C4-2B (cell line): ENCODE results near the gene RTTN.

Experiments used
- H3K27ac ChIP-seq: fragments of 450-650 bp; 2 replicates; pipeline ENCODE4 v1.5.1; 2017
- ZFX ChIP-seq: fragments of 450-650 bp; IDR thresholded peaks from 2 replicates; pipeline ENCODE4 v1.6.1; 2017
- TF ChIP-seq, protein P1 (sequence below): fragments of 450-650 bp; conservative IDR thresholded peaks from 2 replicates; pipeline ENCODE4 v1.5.1; 2017; ENCODE audit warnings: mild to moderate bottlenecking

RTTN gene

GRCh38 chr18:69998523-69998987 lies 206.9 kb downstream of the RTTN start:
- H3K27ac ChIP-seq = no peak overlapping the region
- TF ChIP-seq ZFX = no peak
- TF ChIP-seq, protein P1, sequence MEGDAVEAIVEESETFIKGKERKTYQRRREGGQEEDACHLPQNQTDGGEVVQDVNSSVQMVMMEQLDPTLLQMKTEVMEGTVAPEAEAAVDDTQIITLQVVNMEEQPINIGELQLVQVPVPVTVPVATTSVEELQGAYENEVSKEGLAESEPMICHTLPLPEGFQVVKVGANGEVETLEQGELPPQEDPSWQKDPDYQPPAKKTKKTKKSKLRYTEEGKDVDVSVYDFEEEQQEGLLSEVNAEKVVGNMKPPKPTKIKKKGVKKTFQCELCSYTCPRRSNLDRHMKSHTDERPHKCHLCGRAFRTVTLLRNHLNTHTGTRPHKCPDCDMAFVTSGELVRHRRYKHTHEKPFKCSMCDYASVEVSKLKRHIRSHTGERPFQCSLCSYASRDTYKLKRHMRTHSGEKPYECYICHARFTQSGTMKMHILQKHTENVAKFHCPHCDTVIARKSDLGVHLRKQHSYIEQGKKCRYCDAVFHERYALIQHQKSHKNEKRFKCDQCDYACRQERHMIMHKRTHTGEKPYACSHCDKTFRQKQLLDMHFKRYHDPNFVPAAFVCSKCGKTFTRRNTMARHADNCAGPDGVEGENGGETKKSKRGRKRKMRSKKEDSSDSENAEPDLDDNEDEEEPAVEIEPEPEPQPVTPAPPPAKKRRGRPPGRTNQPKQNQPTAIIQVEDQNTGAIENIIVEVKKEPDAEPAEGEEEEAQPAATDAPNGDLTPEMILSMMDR = no peak

- H3K27ac ChIP-seq = no peak overlapping the region
- TF ChIP-seq, protein P1 = no peak
- no peak for TF ChIP-seq ZFX
Observed at GRCh38 chr18:69996951-69997798, 208.3 kb downstream of the RTTN start.

DNA sequence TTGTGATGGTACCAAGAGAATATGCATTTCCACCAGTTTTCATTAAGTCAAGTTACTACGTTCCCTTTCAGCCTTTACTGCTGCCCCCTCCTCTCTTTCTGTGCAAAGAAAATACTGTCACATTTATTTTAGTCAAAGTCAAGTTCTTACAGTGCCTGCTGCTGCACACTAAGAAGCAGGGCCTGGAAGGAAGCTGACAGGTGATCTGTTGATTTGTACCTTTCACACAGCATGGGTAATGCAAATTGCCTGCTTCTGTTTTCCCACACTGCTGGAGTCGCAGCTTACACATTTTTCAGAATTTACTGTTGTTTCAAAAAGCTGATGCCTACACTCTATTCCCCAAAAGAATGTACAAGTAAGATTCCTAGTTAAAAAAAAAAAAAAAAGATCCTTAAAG lies 209.1 kb downstream of the RTTN start:
- TF ChIP-seq, protein P1 = no peak
- TF ChIP-seq ZFX = no peak
- no peak overlapping the region for H3K27ac ChIP-seq

- TF ChIP-seq, protein P1 = no peak
- no peak for TF ChIP-seq ZFX
- H3K27ac ChIP-seq = no peak overlapping the region
Observed at GRCh38 chr18:69995774-69996173, 209.7 kb downstream of the RTTN start.

DNA sequence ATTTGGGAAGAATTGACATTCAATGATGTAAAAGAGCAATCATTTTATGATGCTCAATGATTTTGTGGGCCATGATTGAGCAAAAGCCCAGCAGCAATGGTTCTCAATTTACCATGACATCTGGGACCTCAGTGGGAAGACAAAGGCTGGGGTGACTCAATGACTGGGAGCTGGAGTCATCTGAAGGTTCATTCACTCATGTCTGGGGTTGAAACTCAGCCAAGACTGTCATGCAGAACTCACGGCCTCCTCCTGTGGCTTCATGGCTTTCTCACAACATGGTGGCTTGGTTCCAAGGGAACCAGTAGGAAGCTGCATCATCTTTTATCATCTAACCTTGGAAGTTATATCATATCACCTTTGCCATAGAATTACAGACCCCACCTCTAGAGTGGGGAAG lies 212.7 kb downstream of the RTTN start:
- TF ChIP-seq ZFX = no peak
- TF ChIP-seq, protein P1 = no peak
- H3K27ac ChIP-seq = no peak overlapping the region

GRCh38 chr18:69987870-69988269 lies 217.6 kb downstream of the RTTN start:
- no peak for TF ChIP-seq ZFX
- no peak overlapping the region for H3K27ac ChIP-seq

DNA sequence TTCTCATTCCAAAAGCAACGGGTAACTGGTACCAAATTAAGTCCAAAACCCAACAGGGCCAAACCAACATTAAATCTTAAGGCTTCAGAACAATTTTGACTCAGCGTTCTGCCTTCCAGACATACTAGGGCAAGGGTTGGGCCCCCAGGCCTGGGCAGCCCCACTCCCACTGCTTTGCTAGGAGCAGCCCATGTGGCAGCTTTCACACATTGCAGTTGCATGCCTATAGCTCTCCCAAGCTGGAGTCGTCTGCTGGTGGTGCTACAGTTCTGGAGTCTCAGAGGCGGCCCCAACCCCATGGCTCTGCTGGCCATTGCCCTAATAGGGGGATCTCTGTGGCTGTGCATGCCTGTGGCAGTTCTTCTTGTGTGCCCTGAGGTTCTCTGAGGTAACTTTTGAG lies 220.2 kb downstream of the RTTN start:
- TF ChIP-seq, protein P1 = no peak
- TF ChIP-seq ZFX = no peak
- H3K27ac ChIP-seq = no peak overlapping the region

- TF ChIP-seq, protein P1 = no peak
- TF ChIP-seq ZFX = no peak
- no peak overlapping the region for H3K27ac ChIP-seq
Observed at GRCh38 chr18:69982417-69982816, 223.1 kb downstream of the RTTN start.
